Ammon's horn (tissue), 1 donor: ENCODE measurements around the gene GHRH.
A peak's percentile ranks its signal among the peaks of the same experiment; 100 is the strongest.

Source experiments
- DNase-seq: peaks from one replicate; pipeline ENCODE4 v3.0.0-alpha.2; 2016; ENCODE audit warnings: low spot score

GHRH gene

GRCh38 chr20:37260923-37261322, 691 bp downstream of the GHRH start:
- no peak for DNase-seq

DNA sequence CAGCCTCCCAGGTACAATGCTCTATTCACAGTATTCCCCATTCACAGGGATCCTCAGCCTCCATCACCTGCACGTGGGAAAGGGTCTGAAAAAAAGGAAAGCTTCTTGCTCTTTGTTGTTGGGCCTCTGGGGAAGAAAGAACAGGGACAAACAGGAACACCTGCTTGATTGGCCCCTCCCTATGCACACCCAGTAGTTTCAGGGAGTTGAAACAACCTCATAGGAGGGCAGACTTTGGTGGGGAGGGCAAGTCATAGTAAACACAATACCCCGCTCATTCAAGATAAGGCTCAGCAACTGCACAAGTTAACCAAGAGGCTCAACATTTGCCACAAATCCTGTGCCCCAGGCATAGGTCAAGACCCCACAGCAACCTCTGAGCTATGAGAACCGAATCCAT, 1.7 kb downstream of the GHRH start:
- no peak for DNase-seq

GRCh38 chr20:37259031-37259430, 2.6 kb downstream of the GHRH start:
- DNase-seq, result no peak

DNA sequence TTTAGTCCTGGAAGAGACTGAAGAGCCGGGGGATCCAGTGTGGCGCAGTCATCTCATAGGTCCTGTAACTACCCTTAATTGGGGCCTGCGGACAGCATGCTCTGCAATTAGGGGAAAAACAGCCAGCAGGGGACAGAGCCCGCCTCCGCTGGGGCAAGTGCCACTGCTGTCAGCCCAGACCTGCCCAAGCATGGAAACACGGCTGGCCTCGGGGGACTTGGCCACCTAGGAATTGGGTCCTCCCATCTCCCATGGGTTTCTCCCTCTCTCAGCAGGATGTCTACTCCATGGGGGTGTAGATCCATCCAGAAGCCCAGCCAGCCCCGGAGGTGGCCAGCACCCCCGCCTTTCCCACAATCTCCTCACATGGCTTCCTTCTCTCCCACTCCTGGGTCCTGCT, 3.6 kb downstream of the GHRH start:
- no peak for DNase-seq

DNA sequence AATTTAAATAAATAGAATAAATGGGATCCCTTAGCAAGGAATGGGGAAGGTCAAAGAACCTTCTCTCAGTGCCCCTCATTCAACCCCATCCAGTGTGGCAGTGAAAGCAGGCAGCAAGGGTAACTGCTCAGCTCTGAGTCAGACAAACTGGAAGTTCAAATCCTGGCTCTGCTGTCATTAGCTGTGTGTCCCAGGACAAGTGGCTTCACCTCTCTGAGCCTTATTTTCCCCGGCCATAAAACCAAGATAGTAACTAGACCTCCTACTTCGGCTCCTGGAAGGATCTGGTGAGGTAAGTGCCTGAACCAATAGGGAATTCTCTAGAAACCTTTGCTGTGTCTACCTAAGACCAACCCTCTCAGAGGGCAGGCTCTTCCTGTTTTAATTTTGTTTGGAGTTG, 4.1 kb downstream of the GHRH start:
- no peak for DNase-seq

DNA sequence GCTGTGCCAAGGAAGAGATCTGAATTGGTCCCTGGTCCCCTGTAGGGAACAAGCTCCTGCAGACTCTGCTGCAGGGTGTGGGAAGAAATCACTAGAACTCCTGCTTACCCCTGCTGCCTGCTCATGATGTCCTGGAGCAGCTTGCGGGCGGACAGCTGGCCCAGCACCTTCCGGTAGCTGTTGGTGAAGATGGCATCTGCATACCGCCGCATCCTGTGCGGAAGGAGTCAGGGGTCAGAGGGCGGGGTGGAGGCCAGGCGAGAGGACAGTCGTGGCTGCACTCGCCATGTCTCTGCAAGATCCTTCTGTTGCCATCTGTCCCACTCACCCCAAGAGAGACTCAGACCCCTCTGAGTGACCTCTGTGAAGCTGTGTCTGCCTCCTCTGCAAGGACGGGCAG, 5.3 kb downstream of the GHRH start:
- no peak for DNase-seq

DNA sequence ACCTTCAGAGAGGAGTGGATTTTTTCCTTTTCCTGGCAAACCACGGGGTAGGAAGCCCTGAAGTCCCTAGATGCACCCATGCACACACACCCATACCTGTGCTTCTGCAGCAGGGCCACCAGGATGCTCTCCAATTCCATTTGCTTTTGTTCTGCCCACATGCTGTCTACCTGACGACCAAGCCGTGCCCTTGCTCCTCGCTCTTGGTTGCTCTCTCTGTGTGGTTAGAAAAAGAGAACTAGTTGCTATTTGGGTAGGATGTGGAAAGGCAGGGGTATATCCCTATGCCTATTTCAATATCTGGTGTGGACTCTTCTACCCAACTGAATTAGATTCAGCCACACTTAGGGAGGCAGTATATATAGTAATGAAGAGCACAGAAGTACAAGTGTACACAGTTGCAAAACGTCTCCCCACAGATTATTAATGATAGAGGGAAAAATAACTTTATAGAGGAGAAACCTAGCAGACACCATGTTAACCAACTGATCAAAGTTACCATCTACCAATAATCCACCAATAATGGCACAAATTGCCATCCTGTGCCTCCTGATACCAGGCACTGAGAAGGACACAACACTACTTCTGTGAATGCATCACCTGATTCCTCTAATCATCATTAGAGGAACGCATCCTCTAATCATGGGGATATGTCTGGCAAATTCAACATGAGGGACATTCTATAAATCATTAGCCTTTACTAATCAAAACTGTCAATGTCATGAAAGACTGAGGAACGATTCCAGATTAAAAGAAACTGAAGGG, 7.3 kb downstream of the GHRH start:
- DNase-seq, result no peak

DNA sequence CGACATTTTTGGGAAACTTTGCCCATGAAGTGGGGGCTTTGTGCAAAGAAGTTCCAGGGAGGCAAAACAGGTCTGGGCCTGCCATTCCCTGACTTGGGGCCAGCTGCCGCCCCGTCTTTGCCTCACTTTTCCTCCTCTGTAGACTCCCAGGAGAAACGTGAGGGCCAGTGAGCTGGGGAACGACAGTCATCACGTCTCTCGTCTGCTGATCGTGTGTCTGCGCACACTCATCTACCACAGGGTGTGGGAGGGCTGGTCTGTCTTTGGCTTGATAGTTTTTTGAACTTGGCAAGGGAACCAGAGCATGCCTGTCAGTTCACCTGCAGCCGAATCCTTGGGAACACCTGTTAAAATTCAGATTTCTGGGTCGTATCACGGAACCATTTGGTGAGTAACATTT, 8.5 kb downstream of the GHRH start:
- DNase-seq, result no peak

DNA sequence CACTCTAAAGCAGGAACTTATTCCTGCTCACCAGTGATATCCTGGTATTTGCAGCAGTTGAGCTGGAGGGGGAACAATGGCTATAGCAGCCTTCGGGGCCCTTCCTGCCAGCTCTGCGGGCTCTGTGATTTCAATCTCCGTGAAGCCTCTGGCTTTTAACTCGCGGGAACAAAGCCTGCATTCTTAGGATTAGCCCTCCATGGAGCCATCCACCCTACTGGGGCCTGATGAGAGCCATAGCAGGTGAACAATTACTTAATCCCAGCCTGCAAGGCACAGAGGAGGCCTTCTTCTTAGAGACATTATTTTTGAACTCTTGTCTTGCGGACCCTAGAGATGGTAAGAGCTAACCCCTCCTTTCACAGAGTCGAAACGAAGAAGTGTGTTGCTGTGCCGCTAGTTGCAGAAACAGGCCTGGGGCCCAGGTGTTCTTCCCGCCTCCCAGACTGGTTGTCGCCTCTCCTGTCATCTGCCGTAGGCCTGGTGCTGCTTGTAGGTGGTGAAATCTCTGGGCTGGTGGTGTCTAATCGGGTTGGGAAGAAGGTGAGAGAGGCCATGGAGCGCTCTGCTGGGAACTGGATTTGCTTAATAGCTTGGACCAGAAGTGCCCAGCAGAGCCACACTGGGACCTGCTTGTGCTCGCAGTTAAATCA, 9.7 kb downstream of the GHRH start:
- DNase-seq, result no peak

DNA sequence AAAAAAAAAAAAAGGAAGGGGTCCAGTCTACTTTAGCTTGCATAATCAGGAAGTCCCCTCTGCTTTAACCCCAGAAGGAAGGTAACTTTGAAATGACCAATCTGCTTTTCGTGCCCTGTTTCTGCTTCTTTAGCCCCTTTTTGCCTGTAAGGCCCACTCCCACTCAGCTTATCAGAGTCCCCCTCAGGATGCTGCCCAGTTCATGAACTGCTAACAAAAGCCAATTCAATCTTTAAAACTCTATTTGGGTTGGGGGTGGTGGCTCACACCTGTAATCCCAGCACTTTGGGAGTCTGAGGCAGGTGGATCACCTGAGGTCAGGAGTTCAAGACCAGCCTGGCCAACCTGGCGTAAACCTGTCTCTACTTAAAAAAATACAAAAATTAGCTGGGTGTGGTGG, 12.3 kb downstream of the GHRH start:
- no peak for DNase-seq

DNA sequence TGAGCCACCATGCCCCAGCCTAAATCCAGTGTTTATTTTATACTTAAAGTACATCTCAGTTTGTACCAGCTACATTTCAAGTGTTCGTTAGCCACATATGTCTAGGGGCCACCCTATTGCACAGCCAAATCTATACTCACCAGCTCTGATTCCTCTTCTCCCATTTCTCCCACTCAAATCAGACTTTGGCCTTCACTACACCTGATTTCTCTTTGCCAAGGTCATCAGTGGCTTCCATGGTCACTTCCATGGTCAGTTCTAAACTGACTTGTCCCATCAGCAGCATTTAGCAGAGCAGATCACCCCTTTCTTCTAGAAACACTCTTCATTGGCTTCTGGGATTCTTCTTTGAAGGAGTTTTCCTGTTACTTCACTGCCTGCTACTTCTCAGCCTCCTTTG, 14.1 kb downstream of the GHRH start:
- no peak for DNase-seq

DNA sequence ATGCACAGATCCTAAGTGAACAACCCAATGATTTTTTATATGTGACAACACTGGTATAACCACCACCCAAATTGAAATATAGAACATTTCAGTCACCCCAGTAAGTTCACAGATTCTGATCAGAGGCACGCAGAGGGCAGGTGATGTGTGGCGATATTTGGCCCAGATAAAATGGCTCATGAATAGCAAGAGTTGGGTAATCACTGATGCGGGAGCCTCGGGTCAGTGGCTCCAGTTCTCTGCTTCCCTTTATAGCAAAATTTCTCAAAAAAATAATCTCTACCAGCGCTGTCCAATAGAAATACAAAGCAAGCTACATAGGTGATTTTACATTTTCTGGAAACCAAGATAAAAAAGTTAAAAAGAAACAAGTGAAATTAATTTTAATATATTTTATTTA, 14.9 kb downstream of the GHRH start:
- DNase-seq, result no peak

- no peak for DNase-seq
Observed at GRCh38 chr20:37245216-37246150, 16.1 kb downstream of the GHRH start.

GRCh38 chr20:37244572-37244957, 17.0 kb downstream of the GHRH start:
- no peak for DNase-seq

GRCh38 chr20:37243937-37244571, 17.6 kb downstream of the GHRH start:
- peak; percentile 40 for DNase-seq

GRCh38 chr20:37243076-37243936, 18.3 kb downstream of the GHRH start:
- no peak for DNase-seq

DNA sequence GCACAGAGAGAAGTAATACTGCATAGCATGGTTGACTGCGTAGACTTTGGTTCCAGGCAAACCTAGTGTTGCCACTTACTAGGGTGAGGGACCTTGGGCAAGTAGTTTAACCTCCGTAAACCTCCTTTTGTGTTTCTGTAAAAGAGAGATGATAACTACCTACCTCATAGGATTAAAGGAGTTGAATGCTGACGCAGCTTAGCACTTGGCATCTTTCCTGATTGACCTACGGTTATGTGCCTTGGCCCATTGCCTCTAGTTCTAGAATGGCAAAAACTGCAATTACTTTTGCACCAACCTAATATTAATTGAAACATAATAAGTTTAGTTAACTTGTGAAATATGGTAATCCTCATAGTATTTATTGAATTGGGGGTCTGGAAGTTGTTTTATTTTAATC, 19.1 kb downstream of the GHRH start:
- DNase-seq, result no peak

DNA sequence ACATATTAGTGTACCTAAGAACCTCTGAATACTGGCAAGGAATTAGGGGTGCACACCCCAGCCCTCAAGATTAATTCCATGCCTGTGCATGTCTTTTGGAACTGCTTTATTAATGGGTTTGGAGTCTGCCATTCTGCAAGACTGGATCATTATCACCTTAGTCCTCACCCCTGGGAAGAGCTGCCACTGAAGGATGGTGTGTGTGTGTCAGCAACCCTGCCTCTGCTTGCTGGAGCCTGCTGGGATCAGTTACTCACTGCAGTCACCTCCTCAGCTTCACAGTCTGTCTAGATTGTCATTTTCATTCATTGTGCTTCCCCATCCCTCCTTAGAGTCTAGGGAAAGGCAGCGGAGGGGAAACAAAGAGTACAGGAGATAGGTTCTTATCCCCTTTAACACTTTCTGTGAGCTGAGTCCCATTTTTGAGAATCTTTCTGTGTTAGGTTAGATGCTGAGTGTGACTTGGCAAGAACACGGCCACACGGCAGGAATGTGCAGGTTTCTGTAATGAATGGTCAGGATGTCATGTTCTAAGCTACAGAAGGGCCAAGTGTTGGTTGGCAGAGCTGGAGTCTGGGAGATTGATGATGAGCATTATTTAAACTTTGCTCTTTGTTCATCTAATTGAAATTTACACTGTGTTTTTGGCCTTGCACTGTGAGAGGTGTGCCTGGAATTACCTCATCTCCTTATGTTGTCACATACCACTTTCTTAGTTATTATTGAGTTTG, 21.1 kb downstream of the GHRH start:
- no peak for DNase-seq

- peak; percentile 16 for DNase-seq
Observed at GRCh38 chr20:37238935-37239451, 22.6 kb downstream of the GHRH start.

GRCh38 chr20:37238426-37238825, 23.2 kb downstream of the GHRH start:
- DNase-seq, result no peak
